HUES48 (cell line): ENCODE results near the gene OR6N2.

Source experiments
- H3K27ac ChIP-seq: one replicate; pipeline ENCODE4 v1.7.0; 2013; ENCODE audit warnings: low read depth, low read length, inconsistent platforms
- H3K27me3 ChIP-seq: 2 replicates; pipeline ENCODE4 v1.6.1; 2013; ENCODE audit warnings: mild to moderate bottlenecking, low read length; ENCODE audit not compliant: control insufficient read depth, insufficient read depth
- H3K36me3 ChIP-seq: 2 replicates; pipeline ENCODE4 v1.6.1; 2013; ENCODE audit warnings: low read length; ENCODE audit not compliant: control insufficient read depth, insufficient read depth
- H3K4me1 ChIP-seq: 2 replicates; pipeline ENCODE4 v1.6.1; 2013; ENCODE audit warnings: mild to moderate bottlenecking, low read length; ENCODE audit not compliant: control insufficient read depth, insufficient read depth
- H3K4me3 ChIP-seq: 2 replicates; pipeline ENCODE4 v1.5.1; 2013; ENCODE audit warnings: mild to moderate bottlenecking, low read depth, low read length
- H3K9ac ChIP-seq: 2 replicates; pipeline ENCODE4 v1.6.1; 2013; ENCODE audit warnings: mild to moderate bottlenecking, low read depth, low read length, moderate library complexity
- H3K9me3 ChIP-seq: 2 replicates; pipeline ENCODE4 v1.6.1; 2013; ENCODE audit warnings: low read length; ENCODE audit not compliant: control insufficient read depth, insufficient read depth

The OR6N2 gene

GRCh38 chr1:158752155-158752712, 28.8 kb downstream of the OR6N2 start:
- Histone ChIP-seq H3K9ac (no peak overlapping the region), H3K27me3 (no peaks in the 10 kb centered on the region), H3K4me3 (no peak overlapping the region), H3K9me3 (no peaks in the 10 kb centered on the region), H3K36me3 (no peaks in the 10 kb centered on the region), H3K27ac (no peak overlapping the region), H3K4me1 (no peaks in the 10 kb centered on the region)

- no peaks in the 10 kb centered on the region for H3K36me3 ChIP-seq
- no peaks in the 10 kb centered on the region for H3K4me1 ChIP-seq
- H3K9me3 ChIP-seq = no peaks in the 10 kb centered on the region
- H3K27me3 ChIP-seq = no peaks in the 10 kb centered on the region
- H3K9ac ChIP-seq = no peak overlapping the region
- no peak overlapping the region for H3K4me3 ChIP-seq
- H3K27ac ChIP-seq = no peak overlapping the region
Measured at GRCh38 chr1:158735848-158736247, 45.2 kb downstream of the OR6N2 start.

GRCh38 chr1:158732524-158732923, 48.5 kb downstream of the OR6N2 start:
- no peaks in the 10 kb centered on the region for H3K27me3 ChIP-seq
- no peak overlapping the region for H3K9ac ChIP-seq
- no peaks in the 10 kb centered on the region for H3K9me3 ChIP-seq
- no peak overlapping the region for H3K27ac ChIP-seq
- H3K36me3 ChIP-seq = no peaks in the 10 kb centered on the region
- H3K4me3 ChIP-seq = no peak overlapping the region
- no peaks in the 10 kb centered on the region for H3K4me1 ChIP-seq

- H3K4me3 ChIP-seq = no peak overlapping the region
- H3K4me1 ChIP-seq = no peaks in the 10 kb centered on the region
- no peak overlapping the region for H3K9ac ChIP-seq
- no peaks in the 10 kb centered on the region for H3K36me3 ChIP-seq
- H3K9me3 ChIP-seq = no peaks in the 10 kb centered on the region
- H3K27ac ChIP-seq = no peak overlapping the region
- no peaks in the 10 kb centered on the region for H3K27me3 ChIP-seq
Measured at GRCh38 chr1:158731707-158732106, 49.3 kb downstream of the OR6N2 start.

- H3K27ac ChIP-seq = no peak overlapping the region
- no peaks in the 10 kb centered on the region for H3K36me3 ChIP-seq
- H3K4me3 ChIP-seq = no peak overlapping the region
- H3K9ac ChIP-seq = no peak overlapping the region
- no peaks in the 10 kb centered on the region for H3K27me3 ChIP-seq
- no peaks in the 10 kb centered on the region for H3K9me3 ChIP-seq
- H3K4me1 ChIP-seq = no peaks in the 10 kb centered on the region
Measured at GRCh38 chr1:158730453-158730852, 50.6 kb downstream of the OR6N2 start.

GRCh38 chr1:158728510-158729225, 52.3 kb downstream of the OR6N2 start:
- Histone ChIP-seq H3K27ac (no peak overlapping the region), H3K27me3 (no peaks in the 10 kb centered on the region)

GRCh38 chr1:158724442-158724841, 56.6 kb downstream of the OR6N2 start:
- Histone ChIP-seq H3K9ac (no peak overlapping the region), H3K27me3 (no peaks in the 10 kb centered on the region), H3K4me1 (no peaks in the 10 kb centered on the region), H3K4me3 (no peak overlapping the region), H3K27ac (no peak overlapping the region), H3K9me3 (no peaks in the 10 kb centered on the region), H3K36me3 (no peaks in the 10 kb centered on the region)

More at GRCh38 chr1:158728510-158729225, 52.3 kb downstream of the OR6N2 start:
- H3K36me3 ChIP-seq = no peaks in the 10 kb centered on the region
- no peaks in the 10 kb centered on the region for H3K9me3 ChIP-seq
- no peaks in the 10 kb centered on the region for H3K4me1 ChIP-seq
- H3K4me3 ChIP-seq = no peak overlapping the region
- H3K9ac ChIP-seq = no peak overlapping the region
